HG03280 (cell line): ENCODE results near the gene STN1.

ENCODE experiments used
- ATAC-seq: cut with Tn5 transposase; IDR thresholded peaks from one replicate; pipeline ENCODE4 v1.9.1; 2021; ENCODE audit warnings: mild to moderate bottlenecking, moderate library complexity; ENCODE audit not compliant: unreplicated experiment

The STN1 gene

GRCh38 chr10:103918053-103918846, at the start of gene STN1:
Gene STN1 (minus strand): TSS chr10:103918184. CDS start chr10:103917594, 590 bp downstream.
- peak; percentile 94 for ATAC-seq

DNA sequence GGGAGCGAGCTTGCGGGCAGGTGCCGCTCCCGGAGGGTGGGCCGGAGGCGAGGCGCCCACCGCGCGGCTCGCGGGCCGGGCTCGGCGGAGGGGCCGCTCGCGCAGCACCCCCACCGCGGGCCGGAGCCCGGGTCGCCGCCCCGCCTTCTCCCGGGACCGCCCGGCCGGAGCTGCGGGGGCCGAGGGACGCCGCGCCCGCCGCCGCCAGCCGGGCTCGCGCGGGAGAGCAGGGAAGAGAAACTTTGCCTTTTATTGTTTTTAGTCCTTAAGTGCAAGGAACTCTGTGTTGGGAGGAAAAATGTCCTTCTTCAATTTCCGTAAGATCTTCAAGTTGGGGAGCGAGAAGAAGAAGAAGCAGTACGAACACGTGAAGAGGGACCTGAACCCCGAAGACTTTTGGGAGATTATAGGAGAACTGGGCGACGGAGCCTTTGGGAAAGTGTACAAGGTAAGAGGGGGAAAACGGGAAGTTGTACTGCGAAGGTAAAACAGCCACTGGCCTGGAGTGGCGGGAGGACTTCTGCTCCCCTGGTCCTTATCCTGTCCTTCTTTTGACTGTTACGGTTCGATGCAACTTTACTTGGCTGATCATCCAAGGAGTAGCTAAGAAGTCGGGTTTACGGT, 49.6 kb upstream of the STN1 start:
- peak; percentile 46 for ATAC-seq

GRCh38 chr10:103966671-103967447, 48.9 kb upstream of the STN1 start, which contains the start of gene SLK:
Gene SLK (plus strand): TSS chr10:103967140. CDS start chr10:103967746, 606 bp downstream.
- peak; percentile 88 for ATAC-seq

GRCh38 chr10:103960103-103960502, 42.1 kb upstream of the STN1 start:
- ATAC-seq = no peak

GRCh38 chr10:103958996-103959395, 41.0 kb upstream of the STN1 start:
- ATAC-seq = no peak

GRCh38 chr10:103954543-103954942, 36.6 kb upstream of the STN1 start:
- ATAC-seq = no peak

DNA sequence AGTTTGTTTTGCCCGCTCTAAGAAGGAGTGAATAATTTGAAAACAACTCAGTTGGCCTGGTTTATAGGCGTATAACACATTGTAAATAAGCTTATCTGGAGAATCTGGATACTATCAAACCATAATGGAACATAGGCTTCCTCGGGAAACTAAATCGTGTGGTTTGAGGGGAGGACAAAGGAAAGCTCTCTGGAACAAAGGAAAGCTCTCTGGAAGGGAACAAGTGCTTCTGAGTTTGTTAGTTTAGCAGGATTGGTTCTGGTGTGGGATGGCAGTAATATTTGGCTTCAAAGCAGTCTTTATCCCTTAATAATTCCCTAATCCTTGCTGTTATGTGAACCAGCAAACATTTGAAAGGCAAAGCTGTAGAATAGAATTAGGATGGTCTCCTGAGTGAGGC, 34.0 kb upstream of the STN1 start:
- ATAC-seq = no peak

- ATAC-seq = no peak
Observed at GRCh38 chr10:103951183-103951582, 33.2 kb upstream of the STN1 start.

GRCh38 chr10:103949728-103950127, 31.7 kb upstream of the STN1 start:
- ATAC-seq = no peak

DNA sequence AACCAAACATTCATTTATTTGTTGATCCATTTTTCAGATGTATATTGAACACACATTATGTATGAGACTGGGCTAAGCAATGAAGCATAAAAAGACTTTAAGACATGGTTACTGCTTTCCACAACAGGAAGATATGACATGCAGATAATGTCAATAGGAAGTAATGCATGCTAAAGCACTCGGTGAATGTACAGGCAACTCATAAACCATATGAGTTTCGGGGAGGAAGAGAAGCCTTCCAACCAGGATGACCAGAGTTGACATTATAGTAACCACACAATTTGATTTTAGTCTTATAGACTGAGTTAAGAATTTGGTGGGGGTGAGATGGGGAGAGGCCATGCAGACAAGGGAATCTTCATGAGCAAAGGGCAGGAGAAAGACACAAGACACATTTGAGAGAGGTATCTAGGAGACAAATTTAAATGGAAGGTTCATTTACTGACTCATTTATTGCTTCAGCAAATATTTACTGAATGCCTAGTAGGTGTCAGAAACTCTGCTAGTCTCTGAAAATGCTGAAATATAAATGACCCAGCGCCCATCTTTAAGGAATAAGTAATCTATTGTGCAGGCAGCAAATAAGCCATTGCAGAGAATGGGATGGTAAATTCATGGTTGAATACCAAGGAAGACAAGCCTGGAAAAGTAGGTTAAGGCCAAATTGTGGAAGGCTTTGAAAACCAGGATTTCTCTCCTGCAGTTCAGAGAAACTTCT, 30.0 kb upstream of the STN1 start:
- no peak for ATAC-seq

GRCh38 chr10:103942866-103943265, 24.9 kb upstream of the STN1 start:
- ATAC-seq = no peak

GRCh38 chr10:103941801-103942200, 23.8 kb upstream of the STN1 start:
- no peak for ATAC-seq

GRCh38 chr10:103939522-103939921, 21.5 kb upstream of the STN1 start:
- ATAC-seq = no peak

DNA sequence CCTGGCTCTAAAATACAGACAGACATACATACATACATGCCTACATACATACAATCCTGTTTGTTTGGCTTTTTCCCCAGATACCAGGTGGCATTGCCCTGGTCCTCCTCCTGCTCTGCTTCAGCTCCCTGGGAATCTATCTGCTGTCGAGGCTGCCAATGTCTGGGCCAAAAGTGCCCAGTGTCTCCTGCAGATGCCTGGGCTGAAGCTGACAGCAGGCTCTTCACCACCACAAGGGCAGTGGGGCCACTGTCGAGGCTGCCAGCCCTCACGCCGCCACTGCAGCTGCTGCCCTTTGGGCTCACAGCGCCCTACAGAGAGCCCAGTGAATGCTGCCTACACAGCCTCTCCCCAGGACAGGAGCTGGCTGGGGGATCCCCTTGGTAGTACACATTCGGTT, 18.0 kb upstream of the STN1 start:
- no peak for ATAC-seq

- no peak for ATAC-seq
Observed at GRCh38 chr10:103934308-103934707, 16.3 kb upstream of the STN1 start.

GRCh38 chr10:103933557-103934121, 15.7 kb upstream of the STN1 start:
- ATAC-seq = no peak

DNA sequence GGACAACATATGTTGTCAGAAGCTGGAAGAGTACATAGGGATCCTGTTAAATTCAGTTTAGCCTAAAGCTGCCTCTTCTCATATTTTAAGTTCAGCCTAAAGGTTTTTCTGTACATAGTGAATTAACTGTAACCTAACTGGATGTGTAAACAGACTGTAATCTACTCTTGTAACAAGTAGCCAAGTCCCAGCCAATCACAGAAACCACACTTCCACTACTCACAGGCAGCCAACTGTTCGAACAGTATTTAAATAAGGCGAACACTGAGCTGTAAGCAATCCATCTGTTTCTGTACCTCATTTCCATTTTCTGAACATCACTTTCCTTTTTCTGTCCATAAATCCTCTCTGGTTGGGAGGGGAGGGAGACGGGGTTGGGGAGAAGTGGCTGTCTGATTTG, 15.0 kb upstream of the STN1 start:
- no peak for ATAC-seq

GRCh38 chr10:103932271-103932670, 14.3 kb upstream of the STN1 start:
- ATAC-seq = no peak

- no peak for ATAC-seq
Observed at GRCh38 chr10:103931603-103932002, 13.6 kb upstream of the STN1 start.

- no peak for ATAC-seq
Observed at GRCh38 chr10:103930881-103931280, 12.9 kb upstream of the STN1 start.

DNA sequence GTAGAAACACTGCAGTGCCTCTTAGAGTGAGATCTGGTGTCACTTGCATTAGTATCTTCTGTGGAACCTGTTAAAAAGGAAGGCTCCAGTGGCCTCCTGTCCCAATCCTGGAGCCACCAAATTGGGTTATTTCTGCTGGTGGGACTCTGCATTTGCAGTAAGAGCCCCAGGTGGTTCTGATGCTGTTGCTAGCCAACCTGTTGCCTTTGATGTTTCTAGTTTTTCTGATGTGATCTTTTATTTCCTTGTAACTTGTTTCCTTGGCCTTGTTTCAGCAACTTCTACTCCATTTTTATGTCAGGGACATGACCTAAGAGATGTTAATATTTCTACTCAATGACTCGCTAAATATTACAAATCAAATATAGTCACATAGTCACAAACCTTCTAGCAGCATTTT, 12.5 kb upstream of the STN1 start:
- ATAC-seq = no peak
